GM18499 (cell line): ENCODE results near the gene CERS6.

Experiments
- ATAC-seq: cut with Tn5 transposase; IDR thresholded peaks from one replicate; pipeline ENCODE4 v1.9.1; 2021; ENCODE audit warnings: moderate number of reproducible peaks; ENCODE audit not compliant: insufficient read depth, unreplicated experiment

The CERS6 gene

GRCh38 chr2:168441214-168441872, 14.7 kb upstream of the CERS6 start:
- no peak for ATAC-seq

- ATAC-seq = no peak
Measured at GRCh38 chr2:168443818-168444217, 12.3 kb upstream of the CERS6 start.

GRCh38 chr2:168445960-168446359, 10.1 kb upstream of the CERS6 start:
- ATAC-seq = no peak

GRCh38 chr2:168448980-168449379, 7.1 kb upstream of the CERS6 start:
- no peak for ATAC-seq

GRCh38 chr2:168449419-168449818, 6.7 kb upstream of the CERS6 start:
- ATAC-seq = no peak

- ATAC-seq = no peak
Measured at GRCh38 chr2:168450171-168450570, 5.9 kb upstream of the CERS6 start.

GRCh38 chr2:168450732-168451131, 5.3 kb upstream of the CERS6 start:
- no peak for ATAC-seq

- ATAC-seq = no peak
Measured at GRCh38 chr2:168452781-168453180, 3.3 kb upstream of the CERS6 start.

- no peak for ATAC-seq
Measured at GRCh38 chr2:168453404-168453803, 2.7 kb upstream of the CERS6 start.

GRCh38 chr2:168454737-168455644, 1.1 kb upstream of the CERS6 start:
- ATAC-seq = no peak

- peak; percentile 2 for ATAC-seq
Measured at GRCh38 chr2:168456521-168457189, 583 bp downstream of the CERS6 start.

- no peak for ATAC-seq
Measured at GRCh38 chr2:168457190-168457895, 1.3 kb downstream of the CERS6 start.

GRCh38 chr2:168458139-168458538, 2.1 kb downstream of the CERS6 start:
- no peak for ATAC-seq

GRCh38 chr2:168459256-168459655, 3.2 kb downstream of the CERS6 start:
- no peak for ATAC-seq

GRCh38 chr2:168460571-168460970, 4.5 kb downstream of the CERS6 start:
- ATAC-seq = no peak

GRCh38 chr2:168461178-168461941, 5.3 kb downstream of the CERS6 start:
- no peak for ATAC-seq

- ATAC-seq = no peak
Measured at GRCh38 chr2:168461942-168462331, 5.9 kb downstream of the CERS6 start.

GRCh38 chr2:168462543-168463045, 6.5 kb downstream of the CERS6 start:
- no peak for ATAC-seq

GRCh38 chr2:168465594-168465993, 9.5 kb downstream of the CERS6 start:
- no peak for ATAC-seq
